Measurements from ENCODE around the gene DEAF1.

Gene DEAF1

GRCh38 chr11:608791-609251 is 86.2 kb downstream of the DEAF1 start:
- no peak for DNase-seq

- no peak for DNase-seq
Measured at GRCh38 chr11:607971-608659, 86.9 kb downstream of the DEAF1 start.

- DNase-seq = no peak
Measured at GRCh38 chr11:607020-607780, 87.8 kb downstream of the DEAF1 start.

GRCh38 chr11:606245-606644 is 88.8 kb downstream of the DEAF1 start:
- DNase-seq = no peak

DNA sequence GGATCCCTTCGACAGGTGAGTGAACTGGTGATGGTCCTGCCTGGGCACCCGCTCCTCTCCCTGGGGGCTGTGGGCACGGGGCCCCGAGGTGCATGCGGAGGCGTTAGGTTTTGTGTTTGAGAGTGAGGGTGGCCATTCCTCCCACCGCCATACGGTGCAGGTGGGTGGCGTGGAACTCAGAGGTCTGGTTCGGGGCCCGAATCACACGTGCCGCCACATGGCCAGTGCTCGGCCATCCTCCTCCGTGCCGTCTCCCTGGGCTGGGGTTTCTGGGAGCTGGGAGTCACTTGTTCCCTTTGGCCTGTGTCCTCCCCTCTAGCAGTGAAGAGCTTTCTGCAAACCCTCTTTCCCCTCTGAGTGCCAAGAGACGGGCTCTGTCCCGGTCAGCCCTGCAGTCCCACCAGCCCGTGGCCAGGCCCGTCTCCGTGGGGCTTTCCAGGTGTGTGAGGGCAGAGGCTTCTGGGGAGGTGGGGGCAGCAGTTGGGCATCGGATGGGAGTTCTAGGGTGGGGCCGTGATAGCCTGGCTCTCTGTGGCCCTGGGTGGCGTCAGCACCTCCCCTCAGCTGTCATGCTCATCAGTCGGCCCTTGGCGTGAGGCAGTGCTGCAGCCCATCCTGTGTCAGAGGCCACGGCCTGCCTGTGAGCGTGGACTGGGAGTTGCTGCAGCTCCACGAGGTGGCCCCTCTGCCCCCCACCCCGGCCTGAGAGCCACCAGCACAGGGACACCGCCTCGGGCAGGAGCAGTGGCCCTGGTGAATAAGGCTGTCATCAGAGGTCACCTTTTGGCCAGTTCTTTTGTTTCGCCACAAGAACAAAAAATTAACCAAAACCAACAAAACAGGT is 89.5 kb downstream of the DEAF1 start:
- no peak for DNase-seq

DNA sequence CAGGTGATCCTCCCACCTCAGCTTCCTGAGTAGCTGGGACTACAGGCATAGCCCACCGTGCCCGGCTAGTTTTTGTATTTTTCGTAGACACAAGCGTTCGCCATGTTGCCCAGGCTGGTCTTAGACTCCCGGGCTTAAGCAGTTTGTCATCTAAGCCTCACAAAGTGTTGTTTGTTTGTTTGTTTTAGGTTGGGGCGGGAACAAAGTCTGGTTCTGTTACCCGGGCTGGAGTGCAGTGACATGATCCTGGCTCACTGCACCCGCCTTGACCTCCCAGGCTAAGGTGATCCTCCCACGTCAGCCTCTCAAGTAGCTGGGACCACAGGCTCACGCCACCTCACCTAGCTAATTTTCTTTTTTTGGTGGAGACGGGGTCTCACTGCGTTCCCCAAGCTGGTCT is 91.9 kb downstream of the DEAF1 start:
- no peak for DNase-seq

DNA sequence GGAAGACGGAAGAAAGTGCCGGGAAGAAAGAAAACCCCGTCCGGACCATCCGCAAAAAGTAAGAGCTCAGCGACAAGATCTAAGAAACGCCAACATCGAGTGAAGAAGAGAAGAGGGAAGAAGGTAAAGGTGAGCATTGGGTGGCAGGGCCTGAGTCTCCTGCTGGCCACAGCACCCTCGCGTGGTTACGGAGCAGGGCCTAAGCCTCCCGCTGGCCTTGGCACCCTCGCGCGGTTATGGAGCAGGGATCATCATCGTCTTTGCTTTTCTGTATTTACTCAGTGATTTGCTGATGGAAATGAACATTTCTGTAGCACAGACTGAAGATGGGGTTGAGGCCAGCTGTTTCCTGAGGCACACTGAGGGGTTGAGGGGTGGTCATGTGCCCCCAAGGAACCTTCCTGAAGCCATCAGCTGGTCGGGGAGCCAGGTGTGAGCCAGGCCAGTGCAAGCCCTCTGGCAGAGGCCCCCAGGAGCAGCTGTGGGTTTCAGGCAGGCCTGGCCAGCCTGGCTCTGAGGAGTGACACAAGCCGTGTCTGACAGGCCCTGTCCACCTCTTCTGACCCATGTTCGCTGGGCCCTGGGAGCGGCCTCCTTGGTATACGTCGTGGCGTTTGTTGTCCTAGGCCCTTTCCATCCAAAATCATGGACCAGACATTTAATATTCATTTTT is 93.3 kb downstream of the DEAF1 start:
- DNase-seq = no peak

DNA sequence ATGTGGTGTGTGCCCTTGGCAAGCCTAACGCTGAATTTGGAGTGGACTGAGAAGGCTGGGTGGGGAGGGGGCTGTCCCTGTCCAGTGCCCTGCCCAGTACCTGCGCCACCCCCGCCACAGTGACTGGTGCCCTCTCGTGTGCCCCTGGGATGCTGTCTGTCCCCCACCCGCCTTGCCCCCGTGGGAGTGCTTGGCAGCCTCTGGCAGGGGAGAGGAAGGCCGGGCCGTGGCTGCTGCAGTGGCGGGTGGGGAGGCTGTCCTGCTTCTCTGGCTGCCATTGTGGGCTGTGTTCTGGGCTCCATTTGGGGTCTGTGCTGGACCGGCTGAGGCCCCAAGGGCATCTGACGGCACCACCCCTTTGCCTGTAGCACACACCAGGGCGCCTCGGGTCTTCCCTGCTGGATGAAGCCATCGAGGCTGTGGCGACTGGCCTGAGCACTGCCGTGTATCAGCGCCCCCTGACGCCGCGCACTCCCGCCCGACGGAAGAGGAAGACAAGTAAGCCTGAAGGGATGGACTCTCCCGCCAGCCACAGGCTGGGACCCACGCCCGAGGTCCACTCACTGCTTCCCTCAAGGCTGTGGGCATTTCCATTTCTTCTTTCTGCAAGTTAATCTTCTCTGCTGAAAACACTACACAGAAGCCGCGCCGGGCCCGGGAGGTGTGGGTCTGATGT is 96.9 kb downstream of the DEAF1 start:
- no peak for DNase-seq

DNA sequence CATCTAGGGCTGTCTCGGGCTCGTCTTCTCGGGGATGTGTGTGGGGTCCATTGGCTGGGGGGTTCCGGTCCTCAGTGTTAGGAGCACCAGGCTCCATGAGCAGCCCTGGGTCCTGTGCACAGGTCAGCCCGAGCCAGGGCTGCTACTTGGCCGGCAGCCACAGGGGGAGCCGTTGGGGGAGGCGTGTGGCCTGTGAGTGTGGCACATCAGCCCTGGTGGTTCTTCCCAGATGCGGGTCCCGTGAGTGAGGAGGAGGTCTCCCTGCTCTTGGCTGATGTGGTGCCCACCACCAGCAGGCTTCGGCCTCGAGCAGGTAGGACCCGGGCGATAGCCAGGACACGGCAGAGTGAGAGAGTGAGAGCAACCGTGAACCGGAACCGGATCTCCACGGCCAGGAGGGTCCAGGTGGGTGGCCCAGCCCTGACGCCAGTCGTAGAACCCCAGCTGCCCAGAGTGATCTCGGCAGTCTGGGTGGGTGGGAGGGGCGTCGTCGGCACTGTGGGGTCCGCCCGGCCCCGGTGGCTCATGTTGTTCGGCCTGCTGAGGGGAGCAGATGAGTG is 97.8 kb downstream of the DEAF1 start:
- no peak for DNase-seq

DNA sequence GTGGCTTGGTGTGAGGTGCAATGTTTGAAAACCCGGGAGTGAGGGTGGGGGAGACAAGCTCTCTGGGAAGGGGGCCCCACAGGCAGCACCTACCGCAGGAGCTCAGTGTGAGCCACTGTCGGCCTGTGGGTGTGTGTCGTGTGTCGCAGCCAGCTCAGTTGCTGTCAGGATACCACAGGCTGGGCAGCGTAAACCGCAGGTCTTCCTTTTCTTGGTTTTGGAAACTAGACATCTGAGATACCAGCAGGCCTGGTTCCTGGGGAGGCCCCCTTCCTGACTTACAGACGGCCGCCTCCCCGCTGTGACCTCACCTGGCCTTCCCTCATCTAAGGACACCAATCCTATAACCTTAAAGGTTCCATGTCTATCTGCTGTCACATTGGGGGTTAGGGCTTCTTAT is 98.6 kb downstream of the DEAF1 start:
- DNase-seq = peak; percentile 5

DNA sequence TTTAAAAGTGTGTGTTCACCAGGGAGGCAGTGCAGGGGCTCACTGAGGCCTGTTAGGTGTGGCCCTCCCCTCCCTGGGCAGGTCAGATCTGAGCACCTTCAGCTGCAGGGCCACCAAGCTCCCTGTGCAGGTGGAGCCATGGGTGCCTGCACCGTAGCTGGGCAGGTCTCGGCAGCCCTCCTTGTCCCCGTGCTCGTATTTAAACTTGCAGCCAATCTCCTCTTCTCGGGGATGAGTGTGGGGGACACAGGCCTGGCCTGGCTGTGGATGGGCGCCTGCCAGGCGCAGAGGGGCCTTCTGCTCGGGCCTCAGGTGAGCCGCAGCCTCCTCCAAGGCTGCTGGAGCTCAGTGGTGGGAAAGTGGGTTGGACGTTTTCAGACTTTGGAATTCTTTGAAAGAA is 99.6 kb downstream of the DEAF1 start:
- DNase-seq = no peak
